ENCODE data around the gene RAB11B.

DNA sequence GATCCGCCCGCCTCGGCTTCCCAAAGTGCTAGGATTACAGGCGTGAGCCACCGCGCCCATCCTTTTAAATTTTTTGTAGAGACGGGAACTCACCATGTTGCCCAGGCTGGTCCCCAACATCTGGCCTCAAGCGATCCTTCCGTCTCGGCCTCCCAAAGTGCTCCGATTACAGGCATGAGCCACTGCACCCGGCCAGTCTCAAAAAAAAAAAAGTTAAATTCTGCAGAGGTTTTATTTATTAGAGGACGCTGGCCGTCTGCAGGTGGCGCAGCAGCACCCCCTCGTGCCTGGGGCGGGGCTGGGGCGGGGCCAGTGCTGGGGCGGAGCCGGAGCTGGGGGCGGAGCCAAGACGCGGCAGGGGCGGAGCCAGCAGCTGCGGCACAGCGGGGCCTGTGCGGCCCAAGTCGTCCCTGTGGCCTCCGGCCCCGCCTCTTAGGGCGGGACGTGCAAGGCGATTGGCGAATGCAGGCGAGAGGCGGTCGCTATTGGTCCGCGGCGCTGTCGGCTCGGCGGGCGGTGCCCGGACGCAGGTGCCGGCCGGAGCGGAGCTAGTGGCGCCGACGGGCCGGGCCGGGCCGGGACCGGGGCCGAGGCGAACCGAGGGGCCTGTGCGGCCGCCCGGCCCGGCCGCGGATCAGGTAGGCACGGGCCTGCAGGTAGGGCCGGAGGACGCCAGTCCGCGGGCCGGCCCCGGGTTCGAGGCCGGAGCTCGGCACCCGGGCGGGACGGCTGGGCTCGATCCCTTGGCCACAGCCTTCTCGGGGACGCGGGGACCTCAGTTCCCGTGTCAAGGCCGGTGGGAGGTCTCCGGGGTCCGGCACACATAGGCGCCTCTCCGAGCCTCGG, 22.8 kb downstream of the RAB11B start, which contains the start of gene MARCHF2:
- no peak for TF ChIP-seq EZH2 (IDR thresholded peaks at IDR 0.05; ENCODE audit: low read length, missing control alignments)
- TF ChIP-seq, protein P1, sequence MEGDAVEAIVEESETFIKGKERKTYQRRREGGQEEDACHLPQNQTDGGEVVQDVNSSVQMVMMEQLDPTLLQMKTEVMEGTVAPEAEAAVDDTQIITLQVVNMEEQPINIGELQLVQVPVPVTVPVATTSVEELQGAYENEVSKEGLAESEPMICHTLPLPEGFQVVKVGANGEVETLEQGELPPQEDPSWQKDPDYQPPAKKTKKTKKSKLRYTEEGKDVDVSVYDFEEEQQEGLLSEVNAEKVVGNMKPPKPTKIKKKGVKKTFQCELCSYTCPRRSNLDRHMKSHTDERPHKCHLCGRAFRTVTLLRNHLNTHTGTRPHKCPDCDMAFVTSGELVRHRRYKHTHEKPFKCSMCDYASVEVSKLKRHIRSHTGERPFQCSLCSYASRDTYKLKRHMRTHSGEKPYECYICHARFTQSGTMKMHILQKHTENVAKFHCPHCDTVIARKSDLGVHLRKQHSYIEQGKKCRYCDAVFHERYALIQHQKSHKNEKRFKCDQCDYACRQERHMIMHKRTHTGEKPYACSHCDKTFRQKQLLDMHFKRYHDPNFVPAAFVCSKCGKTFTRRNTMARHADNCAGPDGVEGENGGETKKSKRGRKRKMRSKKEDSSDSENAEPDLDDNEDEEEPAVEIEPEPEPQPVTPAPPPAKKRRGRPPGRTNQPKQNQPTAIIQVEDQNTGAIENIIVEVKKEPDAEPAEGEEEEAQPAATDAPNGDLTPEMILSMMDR (conservative IDR thresholded peaks at IDR 0.05 in 1 of 2, IDR thresholded peaks at IDR 0.05 in 1 of 2; ENCODE audit: low read depth in 1 of 2, low read length in 2 of 2), result peak; percentile 33 to 42

Measured in fibroblast of lung (primary cell).